ELR (cell line): ENCODE data around the gene SLC24A4.

Experiments used
- DNase-seq: peaks from one replicate; pipeline ENCODE4 v3.0.0-alpha.2; 2015; ENCODE audit warnings: low read depth

Gene SLC24A4

DNA sequence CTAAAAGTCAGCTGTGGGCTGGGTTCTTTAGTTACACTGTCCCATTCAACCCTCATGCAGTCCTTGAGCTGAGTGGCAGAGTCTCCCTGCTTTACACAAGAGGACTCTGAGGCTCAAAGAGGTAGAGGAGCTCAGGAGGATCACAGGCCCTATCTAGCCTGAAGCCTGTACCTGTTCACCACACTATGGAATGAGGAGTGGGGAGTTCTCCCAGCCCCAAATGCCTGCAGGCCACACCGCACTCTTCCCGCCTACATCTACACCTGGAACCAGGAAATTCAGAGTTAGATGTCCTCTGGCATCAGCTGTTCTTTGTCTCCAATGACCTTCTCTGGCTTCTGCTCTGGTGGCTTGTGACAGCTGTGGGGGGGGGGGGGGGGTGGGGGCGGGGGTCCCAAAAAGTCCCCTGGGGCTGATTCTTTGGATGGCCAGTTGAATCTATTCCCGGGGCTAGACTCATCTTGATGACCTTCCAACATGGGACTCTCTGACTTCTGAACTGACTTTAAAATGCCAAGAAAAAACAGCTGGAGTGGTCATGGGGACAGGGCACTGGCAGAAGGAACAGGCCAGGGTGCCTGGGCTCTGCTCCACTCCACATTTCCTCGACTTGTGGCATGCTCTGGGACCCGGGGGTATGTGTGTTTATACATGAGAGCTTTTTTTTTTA is 221.2 kb downstream of the SLC24A4 start:
- DNase-seq = no peak

- peak; percentile 93 for DNase-seq
These were observed 223.5 kb downstream of the SLC24A4 start for GRCh38 chr14:92546347-92547053.

- DNase-seq = no peak
These were observed 226.3 kb downstream of the SLC24A4 start for GRCh38 chr14:92549105-92549858.

DNA sequence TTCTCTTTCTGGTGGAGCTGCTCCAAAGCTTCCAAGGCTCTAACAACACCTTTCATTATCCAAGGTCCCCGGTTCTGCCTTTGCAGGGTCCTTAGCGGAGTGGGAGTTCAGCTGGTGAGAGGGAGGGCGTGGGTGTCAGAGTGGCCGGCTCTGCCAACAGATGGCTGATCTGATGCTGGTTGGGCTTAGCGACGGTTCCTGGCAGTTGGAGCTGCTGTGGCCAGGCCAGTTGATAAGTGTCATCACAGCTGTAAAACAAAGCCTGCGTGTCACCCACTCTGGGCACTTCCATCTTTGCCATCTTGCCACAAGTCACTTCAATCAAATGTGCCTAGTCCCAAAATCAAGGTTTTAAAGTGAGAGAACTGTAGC is 226.9 kb downstream of the SLC24A4 start:
- DNase-seq = no peak
